Immature natural killer cell (primary cell): ENCODE data around the gene FBXL13. TPM values are rescaled to one million over a fixed set of nuclear protein-coding genes. Genes with fewer than 3 reads are reported as not detected.
A peak's percentile ranks its signal among the peaks of the same experiment; 100 is the strongest.
"Not testable (repeated sequence)": the region's sequence is repeated elsewhere in the genome, so short reads cannot be mapped to it uniquely, and the experiment has no call there.

Experiments
- DNase-seq, 3 donors: peaks; one replicate each; pipeline ENCODE4 v3.0.0; 2022; ENCODE audit warnings: mixed read lengths in 1 of 3
- H3K27ac Mint-ChIP-seq, 6 donors: one replicate each; pipeline ENCODE4 v1.8.0; 2020; ENCODE audit warnings: mixed read lengths in 6 of 6, mild to moderate bottlenecking in 5 of 6, inconsistent platforms in 4 of 6, moderate library complexity in 3 of 6
- H3K27me3 Mint-ChIP-seq, 3 donors: one replicate each; pipeline ENCODE4 v1.8.0; 2020 to 2021; ENCODE audit warnings: low read depth in 3 of 3, mild to moderate bottlenecking in 3 of 3, mixed read lengths in 3 of 3, moderate library complexity in 3 of 3, inconsistent platforms in 1 of 3
- H3K36me3 Mint-ChIP-seq, 3 donors: one replicate each; pipeline ENCODE4 v1.8.0; 2020; ENCODE audit warnings: mixed read lengths in 3 of 3, inconsistent platforms in 2 of 3, mild to moderate bottlenecking in 2 of 3
- H3K4me1 Mint-ChIP-seq, 2 donors: one replicate each; pipeline ENCODE4 v1.8.0; 2020; ENCODE audit warnings: inconsistent platforms in 2 of 2, mild to moderate bottlenecking in 2 of 2, mixed read lengths in 2 of 2, moderate library complexity in 1 of 2
- H3K4me3 Mint-ChIP-seq, 5 donors: one replicate each; pipeline ENCODE4 v1.8.0; 2020; ENCODE audit warnings: mild to moderate bottlenecking in 5 of 5, mixed read lengths in 5 of 5, inconsistent platforms in 3 of 5, moderate library complexity in 3 of 5
- H3K9me3 Mint-ChIP-seq, 6 donors: one replicate each; pipeline ENCODE4 v1.8.0; 2020; ENCODE audit warnings: mild to moderate bottlenecking in 6 of 6, mixed read lengths in 6 of 6, inconsistent platforms in 4 of 6, moderate library complexity in 3 of 6
- polyA plus RNA-seq, 3 donors: library from polyadenylated mRNA; unstranded; fragments of 300-500 nt; fragmentation: Illumina TruSeq; gene quantifications; one replicate each; pipeline ENCODE4 v1.2.3, GENCODE V29; 2021

Gene FBXL13
- under 1 TPM in 1 of 3 donors, not detected in 2; 0.07 TPM for polyA plus RNA-seq

DNA sequence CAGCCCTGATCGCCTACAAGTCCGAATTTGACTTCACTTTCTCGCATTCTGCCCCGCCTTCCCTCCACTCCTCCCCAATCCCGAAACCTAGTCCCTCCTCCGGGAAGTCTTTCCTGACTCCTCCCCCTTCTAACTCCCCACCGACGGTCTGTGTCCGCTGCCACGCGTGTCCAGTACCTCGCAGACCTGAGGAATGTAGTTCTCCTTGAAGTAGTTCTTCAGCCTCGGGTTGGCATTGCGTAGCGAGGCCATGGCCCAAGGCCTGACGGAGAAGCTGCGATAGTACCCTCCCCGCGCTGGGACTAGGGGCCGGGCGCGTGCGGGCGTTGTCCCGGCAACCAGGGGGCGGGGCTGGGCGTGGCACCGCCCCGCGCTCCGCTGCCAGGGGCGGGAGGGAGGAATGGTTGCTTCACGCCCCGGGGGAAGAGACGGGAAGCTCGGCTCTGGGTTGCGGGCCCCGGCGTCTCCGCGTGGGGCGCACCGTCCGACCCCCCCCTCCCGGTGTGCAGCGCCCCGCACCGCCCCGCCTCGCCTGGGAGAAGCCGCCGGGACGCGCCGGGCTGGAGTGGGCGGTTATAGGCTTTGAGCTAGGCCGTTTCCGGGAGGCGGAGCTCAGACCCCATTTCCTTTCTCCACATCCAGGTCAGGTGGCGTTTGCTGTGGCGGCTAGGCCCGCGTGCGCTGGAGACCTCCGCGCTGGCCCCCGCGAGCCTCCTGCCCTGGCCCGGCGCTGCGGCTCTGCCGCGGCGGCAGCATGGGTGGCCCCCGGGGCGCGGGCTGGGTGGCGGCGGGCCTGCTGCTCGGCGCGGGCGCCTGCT is at the start of gene FBXL13, which contains the start of gene ARMC10:
FBXL13 (minus strand) TSS at position 278 of the 818 bp plus-strand sequence.
ARMC10 (plus strand) TSS at position 622 of the 818 bp plus-strand sequence; CDS start at position 755, 133 bp downstream.
- peak; percentile 91 for DNase-seq
- Mint-ChIP-seq H3K9me3 (no peaks in the 10 kb centered on the region), H3K4me3 (peak within 1 kb of the TSS; percentile 94 to 98 (median 95)), H3K27ac (peak within 1 kb of the TSS; percentile 89 to 96 (median 94)), H3K36me3 (peaks cover 0 to 3% (median 0%) of the 10 kb centered on the region in 3 donors), H3K27me3 (peaks cover 0 to 5% (median 0%) of the 10 kb centered on the region in 3 donors), H3K4me1 (peaks cover 22 to 34% of the 10 kb centered on the region in 2 donors)

- H3K4me3 Mint-ChIP-seq: no peak overlapping the region
- peaks cover 0 to 2% (median 0%) of the 10 kb centered on the region in 3 donors for H3K27me3 Mint-ChIP-seq
- H3K27ac Mint-ChIP-seq: no peak overlapping the region
- no peak for DNase-seq
- peaks cover 18 to 48% (median 45%) of the 10 kb centered on the region in 3 donors for H3K36me3 Mint-ChIP-seq
- H3K4me1 Mint-ChIP-seq: peaks cover 0 to 5% of the 10 kb centered on the region in 2 donors
- H3K9me3 Mint-ChIP-seq: no peaks in the 10 kb centered on the region
Observed at GRCh38 chr7:103123529-103123928, 48.9 kb upstream of the FBXL13 start.

DNA sequence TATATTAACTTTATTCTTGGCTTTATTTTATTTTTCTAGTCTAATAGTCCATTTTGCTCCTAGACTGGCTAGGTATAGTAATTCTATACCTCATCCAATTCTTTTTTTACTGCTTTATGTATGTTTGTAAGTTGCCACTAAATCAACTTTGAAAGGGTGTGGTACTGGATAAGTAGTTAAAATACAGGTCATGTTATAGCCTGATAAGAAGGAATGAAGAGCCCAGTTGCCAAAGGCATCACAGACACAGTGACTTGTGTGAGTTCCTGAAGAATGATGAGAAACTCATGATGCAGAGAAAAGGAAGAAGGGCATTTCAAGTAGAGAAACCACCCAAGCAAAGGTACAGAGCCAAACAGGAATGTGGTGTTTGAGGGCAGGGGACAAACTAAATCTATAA is 47.0 kb upstream of the FBXL13 start:
- Mint-ChIP-seq H3K36me3 (peaks cover 12 to 31% (median 30%) of the 10 kb centered on the region in 3 donors), H3K27ac (no peak overlapping the region), H3K27me3 (no peaks in the 10 kb centered on the region), H3K4me1 (no peaks in the 10 kb centered on the region), H3K9me3 (no peaks in the 10 kb centered on the region), H3K4me3 (no peak overlapping the region)
- no peak for DNase-seq

DNA sequence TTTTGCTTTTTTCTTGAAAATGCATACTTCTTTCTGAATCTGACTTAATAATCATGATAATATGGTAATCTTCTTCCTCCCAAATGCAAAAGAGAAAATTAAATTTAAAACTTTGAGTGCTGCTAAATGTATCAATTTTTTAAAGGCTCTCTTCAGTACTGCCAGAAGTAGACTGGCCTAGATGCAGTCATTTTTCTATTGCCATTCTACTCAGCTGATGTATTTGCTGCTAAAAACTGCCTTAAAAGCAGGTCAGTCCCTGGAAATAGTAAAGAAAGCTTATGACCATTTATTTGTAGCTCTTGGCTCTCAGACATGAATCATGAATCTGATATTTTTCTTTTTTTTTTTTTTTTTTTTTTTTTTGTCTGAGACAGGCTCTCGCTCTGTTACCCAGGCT is 45.8 kb upstream of the FBXL13 start:
- H3K4me3 Mint-ChIP-seq: no peak overlapping the region
- DNase-seq: no peak
- no peak overlapping the region for H3K27ac Mint-ChIP-seq
- no peaks in the 10 kb centered on the region for H3K9me3 Mint-ChIP-seq
- no peaks in the 10 kb centered on the region for H3K27me3 Mint-ChIP-seq
- H3K4me1 Mint-ChIP-seq: no peaks in the 10 kb centered on the region
- peaks cover 10 to 27% (median 24%) of the 10 kb centered on the region in 3 donors for H3K36me3 Mint-ChIP-seq

DNA sequence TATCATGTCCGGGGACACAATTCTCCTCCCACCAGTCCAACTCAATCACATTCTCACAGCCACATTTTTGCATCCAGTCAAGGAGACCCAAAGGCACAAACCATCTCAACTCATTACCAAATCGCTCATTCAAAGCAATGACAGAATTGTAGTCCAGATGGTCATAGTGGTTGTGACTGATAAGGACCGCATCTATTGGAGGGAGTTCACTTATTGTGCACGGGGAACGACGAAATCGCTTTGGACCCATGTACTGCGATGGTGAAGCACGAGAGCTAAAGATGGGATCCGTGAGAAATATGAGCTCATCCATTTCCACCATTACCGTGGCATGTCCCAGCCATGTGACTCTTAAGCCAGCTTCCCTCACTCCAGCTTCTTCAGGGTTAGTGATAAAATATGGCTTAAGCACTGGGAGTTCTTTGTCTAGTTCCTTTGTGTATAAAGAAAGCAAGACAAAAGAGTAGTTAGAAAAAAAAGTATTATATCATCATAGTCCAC is 45.2 kb upstream of the FBXL13 start:
- peak overlapping the region in 1 of 6 donors; percentile 24 for H3K27ac Mint-ChIP-seq
- H3K9me3 Mint-ChIP-seq: no peaks in the 10 kb centered on the region
- H3K4me3 Mint-ChIP-seq: no peak overlapping the region
- DNase-seq: no peak
- H3K4me1 Mint-ChIP-seq: no peaks in the 10 kb centered on the region
- peaks cover 10 to 27% (median 24%) of the 10 kb centered on the region in 3 donors for H3K36me3 Mint-ChIP-seq
- H3K27me3 Mint-ChIP-seq: no peaks in the 10 kb centered on the region

DNA sequence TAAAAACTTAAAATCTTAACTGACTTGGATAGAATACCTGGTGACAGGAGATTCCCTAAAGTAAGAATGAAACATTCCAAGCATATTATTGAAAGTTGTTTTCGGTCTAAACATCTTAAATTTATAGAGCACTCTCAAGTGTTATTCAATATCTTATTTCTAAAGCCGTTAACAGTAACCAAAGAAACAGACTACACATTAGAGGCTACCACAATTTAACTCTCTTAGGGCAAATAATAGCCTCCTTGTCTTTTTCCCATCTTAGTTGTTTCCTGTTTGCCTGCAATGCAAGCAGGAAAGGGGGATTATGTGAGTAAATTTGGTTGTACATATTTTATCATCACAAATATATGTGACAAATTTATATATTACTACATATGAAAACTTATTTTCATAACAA is 42.9 kb upstream of the FBXL13 start:
- no peak overlapping the region for H3K4me3 Mint-ChIP-seq
- DNase-seq: no peak
- no peak overlapping the region for H3K27ac Mint-ChIP-seq
- H3K27me3 Mint-ChIP-seq: no peaks in the 10 kb centered on the region
- H3K36me3 Mint-ChIP-seq: peaks cover 21 to 32% (median 29%) of the 10 kb centered on the region in 3 donors
- H3K9me3 Mint-ChIP-seq: no peaks in the 10 kb centered on the region
- peaks cover 15 to 16% of the 10 kb centered on the region in 2 donors for H3K4me1 Mint-ChIP-seq

- DNase-seq: no peak
- Mint-ChIP-seq H3K4me3 (no peak overlapping the region), H3K9me3 (no peaks in the 10 kb centered on the region), H3K27me3 (no peaks in the 10 kb centered on the region), H3K4me1 (peaks cover 15 to 16% of the 10 kb centered on the region in 2 donors), H3K36me3 (peaks cover 23 to 32% (median 29%) of the 10 kb centered on the region in 3 donors), H3K27ac (no peak overlapping the region)
Observed at GRCh38 chr7:103116991-103117390, 42.4 kb upstream of the FBXL13 start.

DNA sequence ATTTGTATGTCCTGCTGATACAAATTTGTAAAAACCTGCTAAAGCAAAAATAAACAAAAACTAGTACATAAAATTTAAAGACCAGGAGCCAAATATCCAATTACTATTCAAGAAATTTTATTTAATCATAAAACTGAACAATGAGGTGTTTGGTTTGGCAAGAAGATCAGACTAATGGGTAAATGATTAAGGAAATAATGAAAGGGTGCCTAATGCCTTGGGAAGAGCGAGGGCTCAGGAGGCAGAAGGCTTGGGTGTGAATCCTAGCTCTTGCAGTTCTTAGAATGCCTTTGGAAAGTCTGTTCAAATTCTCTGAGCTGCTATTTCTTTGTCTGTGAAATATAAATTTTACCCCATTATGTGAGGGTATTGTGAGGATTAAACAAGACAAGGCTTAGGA is 41.9 kb upstream of the FBXL13 start:
- Mint-ChIP-seq H3K4me1 (peaks cover 15 to 16% of the 10 kb centered on the region in 2 donors), H3K9me3 (no peaks in the 10 kb centered on the region), H3K4me3 (no peak overlapping the region), H3K27ac (no peak overlapping the region), H3K27me3 (no peaks in the 10 kb centered on the region), H3K36me3 (peaks cover 25 to 32% (median 27%) of the 10 kb centered on the region in 3 donors)
- DNase-seq: no peak

DNA sequence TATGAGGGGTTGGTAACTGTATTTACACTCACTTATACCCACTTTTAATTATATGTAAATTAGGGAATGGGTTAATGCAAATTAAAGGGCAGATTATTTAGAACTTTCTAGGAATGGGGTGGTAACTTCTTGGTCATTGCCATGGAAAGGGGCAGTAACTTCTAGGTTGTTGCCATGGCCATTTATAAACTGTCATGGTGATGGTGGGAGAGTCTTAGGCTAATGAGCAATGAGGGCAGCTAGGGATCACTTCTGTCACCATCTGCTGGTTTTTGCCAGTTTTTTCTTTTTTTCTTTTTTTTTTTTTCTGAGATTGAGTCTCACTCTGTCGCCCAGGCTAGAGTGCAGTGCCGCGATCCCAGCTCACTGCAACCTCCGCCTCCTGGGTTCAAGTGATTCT is 41.2 kb upstream of the FBXL13 start:
- no peak overlapping the region for H3K4me3 Mint-ChIP-seq
- H3K27ac Mint-ChIP-seq: no peak overlapping the region
- no peaks in the 10 kb centered on the region for H3K27me3 Mint-ChIP-seq
- no peak for DNase-seq
- peaks cover 15 to 16% of the 10 kb centered on the region in 2 donors for H3K4me1 Mint-ChIP-seq
- H3K9me3 Mint-ChIP-seq: no peaks in the 10 kb centered on the region
- H3K36me3 Mint-ChIP-seq: peaks cover 24 to 33% (median 24%) of the 10 kb centered on the region in 3 donors

- no peak overlapping the region for H3K4me3 Mint-ChIP-seq
- H3K9me3 Mint-ChIP-seq: peaks cover 0 to 2% (median 0%) of the 10 kb centered on the region in 6 donors
- no peaks in the 10 kb centered on the region for H3K27me3 Mint-ChIP-seq
- H3K27ac Mint-ChIP-seq: peak overlapping the region in 1 of 6 donors; percentile 2
- H3K36me3 Mint-ChIP-seq: peaks cover 28 to 34% (median 29%) of the 10 kb centered on the region in 3 donors
- DNase-seq: no peak
- peaks cover 16 to 17% of the 10 kb centered on the region in 2 donors for H3K4me1 Mint-ChIP-seq
Observed at GRCh38 chr7:103114576-103115008, 40.0 kb upstream of the FBXL13 start.

DNA sequence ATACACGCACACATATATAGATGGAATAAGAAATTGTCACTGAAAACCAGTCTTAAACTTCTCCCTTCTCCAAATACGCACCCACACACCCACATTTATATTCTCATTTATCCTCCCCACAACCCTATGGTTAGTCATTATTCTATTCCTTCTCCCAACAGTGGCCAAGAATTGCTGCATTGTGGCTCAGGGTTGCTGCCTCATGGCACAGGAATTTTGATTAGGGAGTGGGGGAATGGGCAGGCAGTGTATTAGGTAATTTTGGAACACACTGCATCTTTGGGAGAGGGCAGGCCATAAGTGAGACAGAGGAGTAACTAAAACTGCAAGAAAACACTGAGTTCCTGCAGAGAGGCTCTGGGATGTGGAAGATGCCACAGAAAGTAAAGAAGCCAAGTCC is 38.6 kb upstream of the FBXL13 start:
- Mint-ChIP-seq H3K4me1 (peaks cover 18 to 24% of the 10 kb centered on the region in 2 donors), H3K4me3 (no peak overlapping the region), H3K9me3 (peaks cover 0 to 2% (median 0%) of the 10 kb centered on the region in 6 donors), H3K27ac (peak overlapping the region in 1 of 6 donors; percentile 59), H3K36me3 (peaks cover 37 to 41% (median 38%) of the 10 kb centered on the region in 3 donors), H3K27me3 (peaks cover 0 to 2% (median 0%) of the 10 kb centered on the region in 3 donors)
- no peak for DNase-seq

GRCh38 chr7:103106703-103107070 is 32.1 kb upstream of the FBXL13 start:
- not testable (repeated sequence) for H3K4me1 Mint-ChIP-seq, H3K9me3 Mint-ChIP-seq, H3K27me3 Mint-ChIP-seq, DNase-seq, H3K4me3 Mint-ChIP-seq, H3K27ac Mint-ChIP-seq
- peaks cover 20 to 42% (median 32%) of the 10 kb centered on the region in 3 donors for H3K36me3 Mint-ChIP-seq

DNA sequence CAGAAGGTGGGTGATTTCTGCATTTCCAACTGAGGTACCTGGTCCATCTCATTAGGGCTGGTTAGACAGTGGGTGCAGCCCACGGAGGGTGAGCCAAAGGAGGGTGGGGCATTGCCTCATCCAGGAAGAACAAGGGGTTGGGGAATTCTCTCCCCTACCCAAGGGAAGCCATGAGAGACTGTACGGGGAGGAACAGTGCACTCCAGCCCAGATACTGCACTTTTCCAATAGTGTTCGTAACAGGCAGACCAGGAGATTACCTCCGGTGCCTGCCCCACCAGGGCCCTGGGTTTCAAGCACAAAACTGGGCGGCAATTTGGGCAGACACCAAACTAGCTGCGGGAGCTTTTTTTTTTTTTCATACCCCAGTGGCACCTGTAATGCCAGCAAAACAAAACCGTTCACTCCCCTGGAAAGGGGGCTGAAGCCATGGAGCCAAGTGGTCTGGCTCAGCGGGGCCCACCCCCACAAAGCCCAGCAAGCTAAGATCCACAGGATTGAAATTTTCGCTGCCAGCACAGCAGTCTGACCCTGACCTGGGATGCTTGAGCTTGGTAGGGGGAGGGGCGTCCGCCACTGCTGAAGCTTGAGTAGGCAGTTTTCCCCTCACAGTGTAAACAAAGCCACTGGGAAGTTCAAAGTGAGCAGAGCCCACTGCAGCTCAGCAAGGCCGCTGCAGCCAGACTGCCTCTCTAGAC is 31.6 kb upstream of the FBXL13 start:
- Mint-ChIP-seq H3K27me3 (peaks cover 0 to 2% (median 0%) of the 10 kb centered on the region in 3 donors), H3K27ac (no peak overlapping the region), H3K4me1 (peaks cover 5 to 9% of the 10 kb centered on the region in 2 donors), H3K36me3 (peaks cover 18 to 41% (median 27%) of the 10 kb centered on the region in 3 donors), H3K4me3 (no peak overlapping the region), H3K9me3 (peaks cover 0 to 2% (median 0%) of the 10 kb centered on the region in 6 donors)
- DNase-seq: no peak

DNA sequence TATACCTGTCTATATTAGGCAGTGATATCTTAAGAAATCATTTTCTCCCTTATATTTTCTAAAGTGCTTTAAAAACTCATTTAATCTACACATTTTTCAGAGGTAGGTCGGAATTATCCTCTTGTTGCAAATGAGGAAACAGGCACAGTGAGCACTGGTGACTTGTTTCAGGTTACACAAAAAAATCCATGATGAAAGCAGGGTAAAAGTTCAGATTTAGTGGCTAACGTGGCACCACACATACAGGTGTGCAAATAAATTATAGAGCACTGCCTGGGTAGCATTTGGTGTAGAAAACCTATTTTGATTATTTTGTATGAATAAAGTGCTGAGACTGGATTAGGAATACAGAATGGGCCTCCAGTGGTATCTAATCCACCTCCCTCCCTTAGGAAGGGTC is 26.9 kb upstream of the FBXL13 start:
- Mint-ChIP-seq H3K36me3 (peaks cover 3 to 22% (median 11%) of the 10 kb centered on the region in 3 donors), H3K27ac (no peak overlapping the region)

More for the DNA sequence above, 26.9 kb upstream of the FBXL13 start:
- DNase-seq: no peak
- Mint-ChIP-seq H3K4me1 (no peaks in the 10 kb centered on the region), H3K4me3 (no peak overlapping the region), H3K27me3 (no peaks in the 10 kb centered on the region), H3K9me3 (no peaks in the 10 kb centered on the region)
